ENCODE results near the gene CPM. TPM values are rescaled to one million over a fixed set of nuclear protein-coding genes. Genes with fewer than 3 reads are reported as not detected.

CPM gene
- total and polyA plus RNA-seq, 4 donors: 14.2 to 65.0 (median 24.0) TPM

GRCh38 chr12:68868043-68868790 is 64.8 kb downstream of the CPM start:
- H3K36me3 ChIP-seq (ENCODE audit: control insufficient read depth in 4 of 4, insufficient read depth in 3 of 4, low read depth in 1 of 4, low read length in 3 of 4): peaks cover 6 to 50% (median 20%) of the 10 kb centered on the region in 4 donors
- no peaks in the 10 kb centered on the region for H3K27me3 ChIP-seq (ENCODE audit: control insufficient read depth in 4 of 4, insufficient read depth in 4 of 4, low read length in 3 of 4)
- no peak overlapping the region for H3K27ac ChIP-seq (ENCODE audit: low read depth in 1 of 2, low read length in 2 of 2)
- H3K4me1 ChIP-seq (ENCODE audit: control insufficient read depth in 4 of 4, insufficient read depth in 4 of 4, low read length in 3 of 4): no peaks in the 10 kb centered on the region
- H3K9me3 ChIP-seq (ENCODE audit: control insufficient read depth in 4 of 4, low read length in 3 of 4): no peaks in the 10 kb centered on the region
- WGBS: 90% methylated on average over 10 of the region's 10 CpGs
- H3K4me3 ChIP-seq (ENCODE audit: low read depth in 1 of 3, low read length in 3 of 3): no peak overlapping the region
- H3K9ac ChIP-seq (ENCODE audit: low read depth in 1 of 2, low read length in 2 of 2): no peak overlapping the region
- TF ChIP-seq NR2F2 (IDR thresholded peaks at IDR 0.05) (no peak), SP1 (IDR thresholded peaks at IDR 0.05) (no peak), MAX (IDR thresholded peaks at IDR 0.05) (no peak), EGR1 (IDR thresholded peaks at IDR 0.05; ENCODE audit: low read depth in 2 of 2) (no peak), JUND (IDR thresholded peaks at IDR 0.05) (no peak), GABPA (IDR thresholded peaks at IDR 0.05 in 1 of 2, conservative IDR thresholded peaks at IDR 0.05 in 1 of 2) (no peak), HNF4G (IDR thresholded peaks at IDR 0.05) (no peak), TAF1 (conservative IDR thresholded peaks at IDR 0.05) (no peak), FOXA1 (IDR thresholded peaks at IDR 0.05) (no peak), FOXA2 (IDR thresholded peaks at IDR 0.05) (no peak), HNF4A (conservative IDR thresholded peaks at IDR 0.05) (no peak), YY1 (IDR thresholded peaks at IDR 0.05) (no peak), ATF3 (IDR thresholded peaks at IDR 0.05) (no peak), RXRA (IDR thresholded peaks at IDR 0.05) (no peak), RAD21 (IDR thresholded peaks at IDR 0.05) (no peak)
- TF ChIP-seq, protein P1, sequence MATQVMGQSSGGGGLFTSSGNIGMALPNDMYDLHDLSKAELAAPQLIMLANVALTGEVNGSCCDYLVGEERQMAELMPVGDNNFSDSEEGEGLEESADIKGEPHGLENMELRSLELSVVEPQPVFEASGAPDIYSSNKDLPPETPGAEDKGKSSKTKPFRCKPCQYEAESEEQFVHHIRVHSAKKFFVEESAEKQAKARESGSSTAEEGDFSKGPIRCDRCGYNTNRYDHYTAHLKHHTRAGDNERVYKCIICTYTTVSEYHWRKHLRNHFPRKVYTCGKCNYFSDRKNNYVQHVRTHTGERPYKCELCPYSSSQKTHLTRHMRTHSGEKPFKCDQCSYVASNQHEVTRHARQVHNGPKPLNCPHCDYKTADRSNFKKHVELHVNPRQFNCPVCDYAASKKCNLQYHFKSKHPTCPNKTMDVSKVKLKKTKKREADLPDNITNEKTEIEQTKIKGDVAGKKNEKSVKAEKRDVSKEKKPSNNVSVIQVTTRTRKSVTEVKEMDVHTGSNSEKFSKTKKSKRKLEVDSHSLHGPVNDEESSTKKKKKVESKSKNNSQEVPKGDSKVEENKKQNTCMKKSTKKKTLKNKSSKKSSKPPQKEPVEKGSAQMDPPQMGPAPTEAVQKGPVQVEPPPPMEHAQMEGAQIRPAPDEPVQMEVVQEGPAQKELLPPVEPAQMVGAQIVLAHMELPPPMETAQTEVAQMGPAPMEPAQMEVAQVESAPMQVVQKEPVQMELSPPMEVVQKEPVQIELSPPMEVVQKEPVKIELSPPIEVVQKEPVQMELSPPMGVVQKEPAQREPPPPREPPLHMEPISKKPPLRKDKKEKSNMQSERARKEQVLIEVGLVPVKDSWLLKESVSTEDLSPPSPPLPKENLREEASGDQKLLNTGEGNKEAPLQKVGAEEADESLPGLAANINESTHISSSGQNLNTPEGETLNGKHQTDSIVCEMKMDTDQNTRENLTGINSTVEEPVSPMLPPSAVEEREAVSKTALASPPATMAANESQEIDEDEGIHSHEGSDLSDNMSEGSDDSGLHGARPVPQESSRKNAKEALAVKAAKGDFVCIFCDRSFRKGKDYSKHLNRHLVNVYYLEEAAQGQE (IDR thresholded peaks at IDR 0.05): no peak
- TF ChIP-seq, protein P2, sequence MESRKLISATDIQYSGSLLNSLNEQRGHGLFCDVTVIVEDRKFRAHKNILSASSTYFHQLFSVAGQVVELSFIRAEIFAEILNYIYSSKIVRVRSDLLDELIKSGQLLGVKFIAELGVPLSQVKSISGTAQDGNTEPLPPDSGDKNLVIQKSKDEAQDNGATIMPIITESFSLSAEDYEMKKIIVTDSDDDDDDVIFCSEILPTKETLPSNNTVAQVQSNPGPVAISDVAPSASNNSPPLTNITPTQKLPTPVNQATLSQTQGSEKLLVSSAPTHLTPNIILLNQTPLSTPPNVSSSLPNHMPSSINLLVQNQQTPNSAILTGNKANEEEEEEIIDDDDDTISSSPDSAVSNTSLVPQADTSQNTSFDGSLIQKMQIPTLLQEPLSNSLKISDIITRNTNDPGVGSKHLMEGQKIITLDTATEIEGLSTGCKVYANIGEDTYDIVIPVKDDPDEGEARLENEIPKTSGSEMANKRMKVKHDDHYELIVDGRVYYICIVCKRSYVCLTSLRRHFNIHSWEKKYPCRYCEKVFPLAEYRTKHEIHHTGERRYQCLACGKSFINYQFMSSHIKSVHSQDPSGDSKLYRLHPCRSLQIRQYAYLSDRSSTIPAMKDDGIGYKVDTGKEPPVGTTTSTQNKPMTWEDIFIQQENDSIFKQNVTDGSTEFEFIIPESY (IDR thresholded peaks at IDR 0.05): no peak
- TF ChIP-seq, protein P3, sequence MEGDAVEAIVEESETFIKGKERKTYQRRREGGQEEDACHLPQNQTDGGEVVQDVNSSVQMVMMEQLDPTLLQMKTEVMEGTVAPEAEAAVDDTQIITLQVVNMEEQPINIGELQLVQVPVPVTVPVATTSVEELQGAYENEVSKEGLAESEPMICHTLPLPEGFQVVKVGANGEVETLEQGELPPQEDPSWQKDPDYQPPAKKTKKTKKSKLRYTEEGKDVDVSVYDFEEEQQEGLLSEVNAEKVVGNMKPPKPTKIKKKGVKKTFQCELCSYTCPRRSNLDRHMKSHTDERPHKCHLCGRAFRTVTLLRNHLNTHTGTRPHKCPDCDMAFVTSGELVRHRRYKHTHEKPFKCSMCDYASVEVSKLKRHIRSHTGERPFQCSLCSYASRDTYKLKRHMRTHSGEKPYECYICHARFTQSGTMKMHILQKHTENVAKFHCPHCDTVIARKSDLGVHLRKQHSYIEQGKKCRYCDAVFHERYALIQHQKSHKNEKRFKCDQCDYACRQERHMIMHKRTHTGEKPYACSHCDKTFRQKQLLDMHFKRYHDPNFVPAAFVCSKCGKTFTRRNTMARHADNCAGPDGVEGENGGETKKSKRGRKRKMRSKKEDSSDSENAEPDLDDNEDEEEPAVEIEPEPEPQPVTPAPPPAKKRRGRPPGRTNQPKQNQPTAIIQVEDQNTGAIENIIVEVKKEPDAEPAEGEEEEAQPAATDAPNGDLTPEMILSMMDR (IDR thresholded peaks at IDR 0.05; ENCODE audit: low read depth, low read length, missing input control): no peak
- DNase-seq (ENCODE audit: low spot score): no peak
